Stimulated activated naive CD4-positive, alpha-beta T cell treated with Interleukin-2 at 50 U/mL for 16 hours (primary cell): ENCODE data around the gene PLD5.
"Not testable (repeated sequence)": the region's sequence is repeated elsewhere in the genome, so short reads cannot be mapped to it uniquely, and the experiment has no call there.

Source experiments
- DNase-seq: peaks from one replicate; lab custom pipeline; 2025; lab: John Stamatoyannopoulos, UW

The PLD5 gene

GRCh38 chr1:242147096-242147976, 377.2 kb downstream of the PLD5 start:
- no peak for DNase-seq

- no peak for DNase-seq
Measured at GRCh38 chr1:242146652-242147051, 377.8 kb downstream of the PLD5 start.

- no peak for DNase-seq
Measured at GRCh38 chr1:242140836-242141235, 383.7 kb downstream of the PLD5 start.

GRCh38 chr1:242139986-242140385, 384.5 kb downstream of the PLD5 start:
- DNase-seq: no peak

- DNase-seq: no peak
Measured at GRCh38 chr1:242139442-242139841, 385.1 kb downstream of the PLD5 start.

- no peak for DNase-seq
Measured at GRCh38 chr1:242133796-242134195, 390.7 kb downstream of the PLD5 start.

- DNase-seq: no peak
Measured at GRCh38 chr1:242133351-242133750, 391.1 kb downstream of the PLD5 start.

GRCh38 chr1:242132121-242132817, 392.2 kb downstream of the PLD5 start:
- DNase-seq: no peak

GRCh38 chr1:242128951-242129502, 395.5 kb downstream of the PLD5 start:
- no peak for DNase-seq

GRCh38 chr1:242120432-242120831, 404.1 kb downstream of the PLD5 start:
- no peak for DNase-seq

GRCh38 chr1:242100921-242101320, 423.6 kb downstream of the PLD5 start:
- no peak for DNase-seq

GRCh38 chr1:242097283-242097682, 427.2 kb downstream of the PLD5 start:
- DNase-seq: not testable (repeated sequence)

GRCh38 chr1:242093116-242093515, 431.4 kb downstream of the PLD5 start:
- no peak for DNase-seq

- no peak for DNase-seq
Measured at GRCh38 chr1:242089911-242090310, 434.6 kb downstream of the PLD5 start.

GRCh38 chr1:242088875-242089274, 435.6 kb downstream of the PLD5 start:
- DNase-seq: no peak

- no peak for DNase-seq
Measured at GRCh38 chr1:242086706-242087105, 437.8 kb downstream of the PLD5 start.

GRCh38 chr1:242086093-242086492, 438.4 kb downstream of the PLD5 start:
- DNase-seq: no peak

GRCh38 chr1:242083742-242084141, 440.8 kb downstream of the PLD5 start:
- DNase-seq: no peak

- DNase-seq: no peak
Measured at GRCh38 chr1:242081446-242081845, 443.1 kb downstream of the PLD5 start.

GRCh38 chr1:242065813-242066212, 458.7 kb downstream of the PLD5 start:
- no peak for DNase-seq

- no peak for DNase-seq
Measured at GRCh38 chr1:242062271-242062670, 462.2 kb downstream of the PLD5 start.

GRCh38 chr1:242059976-242060375, 464.5 kb downstream of the PLD5 start:
- no peak for DNase-seq

GRCh38 chr1:242058582-242058981, 465.9 kb downstream of the PLD5 start:
- not testable (repeated sequence) for DNase-seq
